Measurements from ENCODE around the gene DRG2. TPM values are rescaled to one million over a fixed set of nuclear protein-coding genes. Genes with fewer than 3 reads are reported as not detected.

DRG2 gene
- total and polyA plus RNA-seq, 2 of the 8 experiments (the other 6 are each of a cell fraction or from before 2014, with no cell fraction given), result 44.6 to 47.8 TPM

DNA sequence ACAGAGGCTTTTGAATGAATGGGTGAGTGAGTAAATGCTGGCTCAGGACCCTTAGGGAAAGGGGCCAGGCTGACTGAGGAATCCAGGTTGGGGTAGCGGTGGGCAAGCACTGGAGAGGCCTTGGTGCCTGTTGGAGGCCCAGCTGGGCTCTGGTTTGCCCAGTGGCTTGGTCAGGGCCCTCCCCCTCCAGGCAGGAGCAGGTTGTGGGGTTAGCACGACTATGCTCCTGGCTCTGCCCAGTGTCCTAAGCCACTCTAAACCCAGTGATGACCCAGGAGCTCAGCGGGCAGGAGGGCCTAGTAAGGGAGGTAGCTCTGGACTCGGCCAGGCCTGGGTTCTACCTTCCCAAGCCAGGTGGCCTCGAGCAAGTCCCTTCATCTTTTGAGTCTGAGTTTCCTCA lies 28.3 kb downstream of the DRG2 start (continued):
- TF ChIP-seq, protein P1, sequence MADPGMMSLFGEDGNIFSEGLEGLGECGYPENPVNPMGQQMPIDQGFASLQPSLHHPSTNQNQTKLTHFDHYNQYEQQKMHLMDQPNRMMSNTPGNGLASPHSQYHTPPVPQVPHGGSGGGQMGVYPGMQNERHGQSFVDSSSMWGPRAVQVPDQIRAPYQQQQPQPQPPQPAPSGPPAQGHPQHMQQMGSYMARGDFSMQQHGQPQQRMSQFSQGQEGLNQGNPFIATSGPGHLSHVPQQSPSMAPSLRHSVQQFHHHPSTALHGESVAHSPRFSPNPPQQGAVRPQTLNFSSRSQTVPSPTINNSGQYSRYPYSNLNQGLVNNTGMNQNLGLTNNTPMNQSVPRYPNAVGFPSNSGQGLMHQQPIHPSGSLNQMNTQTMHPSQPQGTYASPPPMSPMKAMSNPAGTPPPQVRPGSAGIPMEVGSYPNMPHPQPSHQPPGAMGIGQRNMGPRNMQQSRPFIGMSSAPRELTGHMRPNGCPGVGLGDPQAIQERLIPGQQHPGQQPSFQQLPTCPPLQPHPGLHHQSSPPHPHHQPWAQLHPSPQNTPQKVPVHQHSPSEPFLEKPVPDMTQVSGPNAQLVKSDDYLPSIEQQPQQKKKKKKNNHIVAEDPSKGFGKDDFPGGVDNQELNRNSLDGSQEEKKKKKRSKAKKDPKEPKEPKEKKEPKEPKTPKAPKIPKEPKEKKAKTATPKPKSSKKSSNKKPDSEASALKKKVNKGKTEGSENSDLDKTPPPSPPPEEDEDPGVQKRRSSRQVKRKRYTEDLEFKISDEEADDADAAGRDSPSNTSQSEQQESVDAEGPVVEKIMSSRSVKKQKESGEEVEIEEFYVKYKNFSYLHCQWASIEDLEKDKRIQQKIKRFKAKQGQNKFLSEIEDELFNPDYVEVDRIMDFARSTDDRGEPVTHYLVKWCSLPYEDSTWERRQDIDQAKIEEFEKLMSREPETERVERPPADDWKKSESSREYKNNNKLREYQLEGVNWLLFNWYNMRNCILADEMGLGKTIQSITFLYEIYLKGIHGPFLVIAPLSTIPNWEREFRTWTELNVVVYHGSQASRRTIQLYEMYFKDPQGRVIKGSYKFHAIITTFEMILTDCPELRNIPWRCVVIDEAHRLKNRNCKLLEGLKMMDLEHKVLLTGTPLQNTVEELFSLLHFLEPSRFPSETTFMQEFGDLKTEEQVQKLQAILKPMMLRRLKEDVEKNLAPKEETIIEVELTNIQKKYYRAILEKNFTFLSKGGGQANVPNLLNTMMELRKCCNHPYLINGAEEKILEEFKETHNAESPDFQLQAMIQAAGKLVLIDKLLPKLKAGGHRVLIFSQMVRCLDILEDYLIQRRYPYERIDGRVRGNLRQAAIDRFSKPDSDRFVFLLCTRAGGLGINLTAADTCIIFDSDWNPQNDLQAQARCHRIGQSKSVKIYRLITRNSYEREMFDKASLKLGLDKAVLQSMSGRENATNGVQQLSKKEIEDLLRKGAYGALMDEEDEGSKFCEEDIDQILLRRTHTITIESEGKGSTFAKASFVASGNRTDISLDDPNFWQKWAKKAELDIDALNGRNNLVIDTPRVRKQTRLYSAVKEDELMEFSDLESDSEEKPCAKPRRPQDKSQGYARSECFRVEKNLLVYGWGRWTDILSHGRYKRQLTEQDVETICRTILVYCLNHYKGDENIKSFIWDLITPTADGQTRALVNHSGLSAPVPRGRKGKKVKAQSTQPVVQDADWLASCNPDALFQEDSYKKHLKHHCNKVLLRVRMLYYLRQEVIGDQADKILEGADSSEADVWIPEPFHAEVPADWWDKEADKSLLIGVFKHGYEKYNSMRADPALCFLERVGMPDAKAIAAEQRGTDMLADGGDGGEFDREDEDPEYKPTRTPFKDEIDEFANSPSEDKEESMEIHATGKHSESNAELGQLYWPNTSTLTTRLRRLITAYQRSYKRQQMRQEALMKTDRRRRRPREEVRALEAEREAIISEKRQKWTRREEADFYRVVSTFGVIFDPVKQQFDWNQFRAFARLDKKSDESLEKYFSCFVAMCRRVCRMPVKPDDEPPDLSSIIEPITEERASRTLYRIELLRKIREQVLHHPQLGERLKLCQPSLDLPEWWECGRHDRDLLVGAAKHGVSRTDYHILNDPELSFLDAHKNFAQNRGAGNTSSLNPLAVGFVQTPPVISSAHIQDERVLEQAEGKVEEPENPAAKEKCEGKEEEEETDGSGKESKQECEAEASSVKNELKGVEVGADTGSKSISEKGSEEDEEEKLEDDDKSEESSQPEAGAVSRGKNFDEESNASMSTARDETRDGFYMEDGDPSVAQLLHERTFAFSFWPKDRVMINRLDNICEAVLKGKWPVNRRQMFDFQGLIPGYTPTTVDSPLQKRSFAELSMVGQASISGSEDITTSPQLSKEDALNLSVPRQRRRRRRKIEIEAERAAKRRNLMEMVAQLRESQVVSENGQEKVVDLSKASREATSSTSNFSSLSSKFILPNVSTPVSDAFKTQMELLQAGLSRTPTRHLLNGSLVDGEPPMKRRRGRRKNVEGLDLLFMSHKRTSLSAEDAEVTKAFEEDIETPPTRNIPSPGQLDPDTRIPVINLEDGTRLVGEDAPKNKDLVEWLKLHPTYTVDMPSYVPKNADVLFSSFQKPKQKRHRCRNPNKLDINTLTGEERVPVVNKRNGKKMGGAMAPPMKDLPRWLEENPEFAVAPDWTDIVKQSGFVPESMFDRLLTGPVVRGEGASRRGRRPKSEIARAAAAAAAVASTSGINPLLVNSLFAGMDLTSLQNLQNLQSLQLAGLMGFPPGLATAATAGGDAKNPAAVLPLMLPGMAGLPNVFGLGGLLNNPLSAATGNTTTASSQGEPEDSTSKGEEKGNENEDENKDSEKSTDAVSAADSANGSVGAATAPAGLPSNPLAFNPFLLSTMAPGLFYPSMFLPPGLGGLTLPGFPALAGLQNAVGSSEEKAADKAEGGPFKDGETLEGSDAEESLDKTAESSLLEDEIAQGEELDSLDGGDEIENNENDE (IDR thresholded peaks at IDR 0.05; ENCODE audit: insufficient replicate concordance, low read length), result no peak
- TF ChIP-seq FOSL1 (IDR thresholded peaks at IDR 0.05; ENCODE audit: insufficient read depth, low read depth, low read length) (no peak), PHF8 (conservative IDR thresholded peaks at IDR 0.05; ENCODE audit: low read depth, low read length) (no peak), SAP30 (IDR thresholded peaks at IDR 0.05; ENCODE audit: insufficient read depth, insufficient replicate concordance, low read length) (no peak), CTBP2 (IDR thresholded peaks at IDR 0.05; ENCODE audit: borderline replicate concordance, insufficient read depth, insufficient read length, low read length) (no peak), SIN3A (conservative IDR thresholded peaks at IDR 0.05 in 1 of 2, IDR thresholded peaks at IDR 0.05 in 1 of 2; ENCODE audit: low read depth in 1 of 2, low read length in 2 of 2) (no peak)
- TF ChIP-seq, protein P2, sequence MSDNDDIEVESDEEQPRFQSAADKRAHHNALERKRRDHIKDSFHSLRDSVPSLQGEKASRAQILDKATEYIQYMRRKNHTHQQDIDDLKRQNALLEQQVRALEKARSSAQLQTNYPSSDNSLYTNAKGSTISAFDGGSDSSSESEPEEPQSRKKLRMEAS (IDR thresholded peaks at IDR 0.05), result no peak
